BJ (cell line): ENCODE data around the gene UBE2QL1. TPM values are rescaled to one million over a fixed set of nuclear protein-coding genes. Genes with fewer than 3 reads are reported as not detected.

Experiments
- CTCF ChIA-PET: fragments of 350-600 bp; formaldehyde crosslinking; extraction: SDS; loops from one replicate; lab custom pipeline; 2021; ENCODE audit warnings: antibody characterized with exemption, inconsistent platforms; lab: Yijun Ruan, JAX
- POLR2A ChIA-PET: fragments of 300-600 bp; sonication (Branson Sonifier 250); formaldehyde crosslinking; extraction: SDS; loops from one replicate; lab custom pipeline; 2021; ENCODE audit warnings: antibody characterized with exemption; lab: Charles Lee
- DNase-seq: peaks from one replicate; pipeline ENCODE4 v3.0.0-alpha.2; 2011; ENCODE audit warnings: low read depth
- H3K27me3 ChIP-seq: 2 replicates; pipeline ENCODE4 v1.6.0; 2011; ENCODE audit warnings: low read length; ENCODE audit not compliant: control insufficient read depth, insufficient read depth
- H3K36me3 ChIP-seq: 2 replicates; pipeline ENCODE4 v1.5.1; 2011; ENCODE audit warnings: low read length; ENCODE audit not compliant: control insufficient read depth, insufficient read depth
- H3K4me3 ChIP-seq: 2 replicates; pipeline ENCODE4 v1.5.1; 2011; ENCODE audit warnings: low read depth, mild to moderate bottlenecking, control low read depth, low read length
- polyA plus RNA-seq: library from polyadenylated mRNA; depleted of rRNA; stranded (reverse); fragments of >200 nt; gene quantifications from 2 replicates; pipeline ENCODE4 v1.2.3, GENCODE V29; 2011
- TF ChIP-seq, protein P1 (sequence below): IDR thresholded peaks from 2 replicates; pipeline ENCODE4 v1.5.1; 2011; ENCODE audit warnings: low read depth, mild to moderate bottlenecking, control low read depth, inconsistent platforms, low read length, moderate library complexity; ENCODE audit not compliant: insufficient read depth

The UBE2QL1 gene
- polyA plus RNA-seq, 1 experiment: not detected

GRCh38 chr5:6539060-6539459 is 90.4 kb downstream of the UBE2QL1 start:
- CTCF ChIA-PET: interaction anchor here (0.6 kb wide), 1 partner anchor 21 kb away, joined by 3 read pairs; no protein-coding TSS in a partner anchor
- TF ChIP-seq, protein P1, sequence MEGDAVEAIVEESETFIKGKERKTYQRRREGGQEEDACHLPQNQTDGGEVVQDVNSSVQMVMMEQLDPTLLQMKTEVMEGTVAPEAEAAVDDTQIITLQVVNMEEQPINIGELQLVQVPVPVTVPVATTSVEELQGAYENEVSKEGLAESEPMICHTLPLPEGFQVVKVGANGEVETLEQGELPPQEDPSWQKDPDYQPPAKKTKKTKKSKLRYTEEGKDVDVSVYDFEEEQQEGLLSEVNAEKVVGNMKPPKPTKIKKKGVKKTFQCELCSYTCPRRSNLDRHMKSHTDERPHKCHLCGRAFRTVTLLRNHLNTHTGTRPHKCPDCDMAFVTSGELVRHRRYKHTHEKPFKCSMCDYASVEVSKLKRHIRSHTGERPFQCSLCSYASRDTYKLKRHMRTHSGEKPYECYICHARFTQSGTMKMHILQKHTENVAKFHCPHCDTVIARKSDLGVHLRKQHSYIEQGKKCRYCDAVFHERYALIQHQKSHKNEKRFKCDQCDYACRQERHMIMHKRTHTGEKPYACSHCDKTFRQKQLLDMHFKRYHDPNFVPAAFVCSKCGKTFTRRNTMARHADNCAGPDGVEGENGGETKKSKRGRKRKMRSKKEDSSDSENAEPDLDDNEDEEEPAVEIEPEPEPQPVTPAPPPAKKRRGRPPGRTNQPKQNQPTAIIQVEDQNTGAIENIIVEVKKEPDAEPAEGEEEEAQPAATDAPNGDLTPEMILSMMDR: no peak
- Histone ChIP-seq H3K27me3 (no peaks in the 10 kb centered on the region; the same call in 1 of the 2 replicates), H3K36me3 (no peaks in the 10 kb centered on the region), H3K4me3 (no peak overlapping the region)
- POLR2A ChIA-PET: no interaction called here
- DNase-seq: no peak

DNA sequence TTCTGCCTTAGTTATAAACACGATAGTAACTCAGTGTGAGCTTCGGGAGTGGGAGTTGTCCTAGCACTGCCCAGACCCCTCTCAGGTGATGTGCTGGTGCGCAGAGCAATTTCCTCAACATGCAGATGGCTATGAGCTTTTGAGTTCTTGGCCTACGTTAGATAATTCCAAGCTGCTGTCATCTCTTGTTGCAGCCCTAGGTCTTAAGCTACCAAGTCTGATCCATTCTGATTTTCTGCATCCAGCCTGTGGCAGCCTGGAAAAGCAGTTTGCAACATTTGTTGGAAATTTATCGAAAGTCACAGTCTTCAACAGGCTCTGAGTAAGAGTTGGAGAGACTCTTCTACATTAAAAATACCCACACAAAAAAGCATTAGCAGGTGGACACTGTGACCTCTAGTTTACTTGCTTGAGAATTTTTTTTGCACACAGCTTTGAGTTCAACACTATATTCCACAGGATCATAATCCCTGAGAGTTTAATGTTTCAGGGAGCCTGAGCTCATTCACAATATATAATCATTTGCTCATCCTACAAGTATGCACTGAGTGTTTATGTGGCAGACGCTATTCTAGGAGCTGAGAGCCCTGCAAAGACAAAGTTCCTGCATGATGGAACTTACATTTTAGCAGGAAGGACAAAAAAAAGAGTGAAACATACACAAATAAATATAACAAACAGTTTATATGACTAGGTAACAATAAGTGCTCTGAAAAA is 91.6 kb downstream of the UBE2QL1 start:
- H3K27me3 ChIP-seq: no peaks in the 10 kb centered on the region; the same call in 1 of the 2 replicates
- POLR2A ChIA-PET: interaction anchor here (0.6 kb wide), 1 partner anchor 9 kb away, joined by 11 read pairs; no protein-coding TSS in a partner anchor
- no peak overlapping the region for H3K4me3 ChIP-seq
- TF ChIP-seq, protein P1: no peak
- no peaks in the 10 kb centered on the region for H3K36me3 ChIP-seq
- CTCF ChIA-PET: no interaction called here
- no peak for DNase-seq

- H3K4me3 ChIP-seq: no peak overlapping the region
- TF ChIP-seq, protein P1: no peak
- ChIA-PET CTCF (no interaction called here), POLR2A (no interaction called here)
- H3K36me3 ChIP-seq: no peaks in the 10 kb centered on the region
- no peak for DNase-seq
- no peaks in the 10 kb centered on the region for H3K27me3 ChIP-seq
Observed at GRCh38 chr5:6541256-6542013, 92.8 kb downstream of the UBE2QL1 start.

- POLR2A ChIA-PET: no interaction called here
- DNase-seq: no peak
- H3K4me3 ChIP-seq: no peak overlapping the region
- CTCF ChIA-PET: no interaction called here
- TF ChIP-seq, protein P1: no peak
- no peaks in the 10 kb centered on the region for H3K27me3 ChIP-seq
- H3K36me3 ChIP-seq: no peaks in the 10 kb centered on the region
Observed at GRCh38 chr5:6542421-6543345, 94.0 kb downstream of the UBE2QL1 start.
